Fibroblast of lung (primary cell): ENCODE data around the gene AP1G2.

Source experiments
- EZH2 ChIP-seq: IDR thresholded peaks from 2 replicates; pipeline ENCODE4 v1.5.1; 2012; ENCODE audit warnings: low read length, control low read depth, mild to moderate bottlenecking; ENCODE audit errors: missing control alignments
- TF ChIP-seq, protein P1 (sequence below), 2 donors: IDR thresholded peaks in 1 of 2; conservative IDR thresholded peaks in 1 of 2; 1 replicate in 1 of 2; 2 replicates in 1 of 2; pipeline ENCODE4 v1.5.1; 2011 to 2012; ENCODE audit warnings: low read length in 2 of 2, control low read depth in 1 of 2, inconsistent platforms in 1 of 2, low read depth in 1 of 2, mild to moderate bottlenecking in 1 of 2

DNA sequence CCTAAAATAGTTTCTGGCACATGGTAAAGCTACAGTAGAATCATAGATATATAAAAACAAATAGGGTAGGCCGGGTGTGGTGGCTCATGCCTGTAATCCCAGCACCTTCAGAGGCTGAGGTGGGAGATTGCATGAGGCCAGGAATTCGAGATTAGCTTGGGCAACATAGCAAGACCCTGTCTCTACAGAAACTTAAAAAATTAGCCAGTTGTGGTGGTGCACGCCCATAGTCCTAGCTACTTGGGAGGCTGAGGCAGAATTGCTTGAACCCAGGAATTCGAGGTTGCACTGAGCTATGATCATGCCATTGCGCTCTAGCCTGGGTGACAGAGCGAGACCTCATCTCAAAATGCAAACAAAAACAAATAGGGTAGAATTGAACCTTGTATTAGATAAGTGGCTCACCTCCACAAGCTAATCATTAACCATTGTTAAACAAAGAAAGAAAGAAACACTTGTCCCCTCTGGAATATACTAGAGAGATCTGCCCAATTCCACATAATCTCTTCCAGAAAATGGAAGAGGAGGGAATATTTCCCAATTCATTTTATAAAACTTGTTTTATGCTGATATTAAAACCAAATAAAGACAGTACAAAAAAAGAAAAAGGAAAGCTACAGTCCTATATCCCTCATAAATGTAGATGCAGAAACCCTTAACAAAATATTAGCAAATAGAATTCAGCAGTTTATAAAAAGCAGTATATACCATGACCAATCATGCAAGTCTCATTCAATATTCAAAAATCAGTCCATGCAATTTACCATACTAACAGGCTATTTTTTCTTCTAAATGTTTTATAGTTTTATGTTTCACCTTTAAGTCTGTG lies 45.9 kb upstream of the AP1G2 start:
- TF ChIP-seq, protein P1, sequence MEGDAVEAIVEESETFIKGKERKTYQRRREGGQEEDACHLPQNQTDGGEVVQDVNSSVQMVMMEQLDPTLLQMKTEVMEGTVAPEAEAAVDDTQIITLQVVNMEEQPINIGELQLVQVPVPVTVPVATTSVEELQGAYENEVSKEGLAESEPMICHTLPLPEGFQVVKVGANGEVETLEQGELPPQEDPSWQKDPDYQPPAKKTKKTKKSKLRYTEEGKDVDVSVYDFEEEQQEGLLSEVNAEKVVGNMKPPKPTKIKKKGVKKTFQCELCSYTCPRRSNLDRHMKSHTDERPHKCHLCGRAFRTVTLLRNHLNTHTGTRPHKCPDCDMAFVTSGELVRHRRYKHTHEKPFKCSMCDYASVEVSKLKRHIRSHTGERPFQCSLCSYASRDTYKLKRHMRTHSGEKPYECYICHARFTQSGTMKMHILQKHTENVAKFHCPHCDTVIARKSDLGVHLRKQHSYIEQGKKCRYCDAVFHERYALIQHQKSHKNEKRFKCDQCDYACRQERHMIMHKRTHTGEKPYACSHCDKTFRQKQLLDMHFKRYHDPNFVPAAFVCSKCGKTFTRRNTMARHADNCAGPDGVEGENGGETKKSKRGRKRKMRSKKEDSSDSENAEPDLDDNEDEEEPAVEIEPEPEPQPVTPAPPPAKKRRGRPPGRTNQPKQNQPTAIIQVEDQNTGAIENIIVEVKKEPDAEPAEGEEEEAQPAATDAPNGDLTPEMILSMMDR (conservative IDR thresholded peaks at IDR 0.05 in 1 of 2, IDR thresholded peaks at IDR 0.05 in 1 of 2; ENCODE audit: low read depth in 1 of 2, low read length in 2 of 2): no peak
- no peak for TF ChIP-seq EZH2
